ENCODE results near the gene CAMK2D.

DNA sequence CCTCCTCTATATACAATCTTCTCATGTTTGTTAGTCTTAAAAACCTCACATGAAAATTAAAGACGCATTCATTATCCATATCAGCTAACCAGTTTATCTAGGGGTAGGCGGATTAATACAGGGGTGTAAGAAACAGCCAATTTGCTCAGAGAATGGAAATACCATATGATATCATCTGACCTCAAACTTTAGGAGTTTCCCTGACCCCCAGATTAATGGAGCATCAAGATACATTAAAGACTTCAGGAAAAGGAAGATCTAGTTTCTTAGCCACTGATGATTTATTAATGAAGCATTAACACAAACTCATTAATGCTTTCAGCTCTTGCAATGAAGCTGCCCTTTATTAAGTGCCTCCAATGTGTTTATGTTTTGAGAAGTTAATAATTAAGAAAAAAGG is 67.5 kb downstream of the CAMK2D start:
- TF ChIP-seq CTCF (IDR thresholded peaks at IDR 0.05; ENCODE audit: low read length) (no peak), EZH2 (optimal IDR thresholded peaks at IDR 0.05; ENCODE audit: low read depth, low read length) (no peak), EZH2phosphoT487 (IDR thresholded peaks at IDR 0.05; ENCODE audit: low read length) (no peak)
